KMS-11 (cell line): Measurements from ENCODE around the gene DCTN2.

Experiments used
- H2AFZ ChIP-seq: fragments of 200-600 bp; sonication (generic); 2 replicates; pipeline ENCODE4 v1.6.1; 2016; ENCODE audit warnings: antibody characterized with exemption, mixed run types, low read depth
- H3K27ac ChIP-seq: fragments of 200-600 bp; sonication (generic); 2 replicates; pipeline ENCODE4 v1.6.1; 2016; ENCODE audit warnings: mild to moderate bottlenecking, mixed run types
- H3K27me3 ChIP-seq: fragments of 200-600 bp; sonication (generic); 2 replicates; pipeline ENCODE4 v1.6.1; 2017; ENCODE audit warnings: mild to moderate bottlenecking, low read depth, mixed run types, moderate library complexity; ENCODE audit not compliant: insufficient read depth
- H3K36me3 ChIP-seq: fragments of 200-600 bp; sonication (generic); 2 replicates; pipeline ENCODE4 v1.6.1; 2017; ENCODE audit warnings: mild to moderate bottlenecking, mixed run types; ENCODE audit not compliant: insufficient read depth
- H3K4me1 ChIP-seq: fragments of 200-600 bp; sonication (generic); 2 replicates; pipeline ENCODE4 v1.6.1; 2016; ENCODE audit warnings: mild to moderate bottlenecking, low read depth, mixed run types; ENCODE audit not compliant: poor library complexity, severe bottlenecking
- H3K4me2 ChIP-seq: fragments of 200-600 bp; sonication (generic); 2 replicates; pipeline ENCODE4 v1.7.0; 2016; ENCODE audit warnings: mild to moderate bottlenecking, mixed run types
- H3K4me3 ChIP-seq: fragments of 200-600 bp; sonication (generic); IDR thresholded peaks from 2 replicates; pipeline ENCODE4 v1.6.1; 2017; ENCODE audit warnings: low read depth, low read length, mixed read lengths; ENCODE audit not compliant: insufficient read depth
- H3K79me2 ChIP-seq: fragments of 200-600 bp; sonication (generic); 2 replicates; pipeline ENCODE4 v1.6.1; 2016; ENCODE audit warnings: low read depth, mixed run types; ENCODE audit not compliant: insufficient read depth
- H3K9ac ChIP-seq: fragments of 200-600 bp; sonication (generic); 2 replicates; pipeline ENCODE4 v1.6.1; 2016; ENCODE audit warnings: mild to moderate bottlenecking, mixed run types
- H4K20me1 ChIP-seq: fragments of 200-600 bp; sonication (generic); 2 replicates; pipeline ENCODE4 v1.6.1; 2016; ENCODE audit warnings: mild to moderate bottlenecking, mixed run types; ENCODE audit not compliant: insufficient read depth
- CTCF ChIP-seq: fragments of 200-600 bp; sonication (generic); conservative IDR thresholded peaks from 2 replicates; pipeline ENCODE4 v1.6.1; 2017; ENCODE audit warnings: low read depth, mild to moderate bottlenecking, antibody characterized with exemption, low read length, moderate library complexity, mixed read lengths

DCTN2 gene

GRCh38 chr12:57541001-57541400 lies 6.0 kb downstream of the DCTN2 start:
- peaks cover 4% of the 10 kb centered on the region; the same call in 1 of the 2 replicates for H3K36me3 ChIP-seq
- no peak overlapping the region for H3K9ac ChIP-seq
- H3K4me1 ChIP-seq = peaks cover 14% of the 10 kb centered on the region
- peaks cover 15% of the 10 kb centered on the region for H3K79me2 ChIP-seq
- H4K20me1 ChIP-seq = no peaks in the 10 kb centered on the region
- no peak overlapping the region for H3K27ac ChIP-seq
- H3K4me3 ChIP-seq = no peak overlapping the region
- no peaks in the 10 kb centered on the region for H3K27me3 ChIP-seq
- no peak for TF ChIP-seq CTCF
- no peak overlapping the region for H2AFZ ChIP-seq
- H3K4me2 ChIP-seq = no peak overlapping the region

GRCh38 chr12:57539134-57539768 lies 7.7 kb downstream of the DCTN2 start:
- no peak overlapping the region for H3K9ac ChIP-seq
- H3K4me2 ChIP-seq = no peak overlapping the region
- no peak overlapping the region for H2AFZ ChIP-seq
- no peak for TF ChIP-seq CTCF
- H3K27ac ChIP-seq = no peak overlapping the region
- H3K79me2 ChIP-seq = no peaks in the 10 kb centered on the region
- no peaks in the 10 kb centered on the region for H3K27me3 ChIP-seq
- H3K4me3 ChIP-seq = no peak overlapping the region
- H4K20me1 ChIP-seq = no peaks in the 10 kb centered on the region
- H3K36me3 ChIP-seq = peaks cover 5% of the 10 kb centered on the region; the same call in 1 of the 2 replicates
- H3K4me1 ChIP-seq = no peaks in the 10 kb centered on the region

GRCh38 chr12:57536597-57536942 lies 10.4 kb downstream of the DCTN2 start:
- Histone ChIP-seq H3K79me2 (no peaks in the 10 kb centered on the region), H3K27me3 (no peaks in the 10 kb centered on the region), H2AFZ (no peak overlapping the region), H3K4me2 (no peak overlapping the region), H3K27ac (no peak overlapping the region), H3K9ac (no peak overlapping the region), H3K36me3 (peaks cover 10% of the 10 kb centered on the region; the same call in 1 of the 2 replicates), H4K20me1 (no peaks in the 10 kb centered on the region), H3K4me1 (no peaks in the 10 kb centered on the region), H3K4me3 (no peak overlapping the region)
- no peak for TF ChIP-seq CTCF

- H3K4me2 ChIP-seq = no peak overlapping the region
- no peak for TF ChIP-seq CTCF
These were observed 11.0 kb downstream of the DCTN2 start for GRCh38 chr12:57535764-57536596.

More at GRCh38 chr12:57535764-57536596, 11.0 kb downstream of the DCTN2 start:
- Histone ChIP-seq H2AFZ (no peak overlapping the region), H4K20me1 (no peaks in the 10 kb centered on the region), H3K27ac (no peak overlapping the region), H3K79me2 (no peaks in the 10 kb centered on the region), H3K4me1 (no peaks in the 10 kb centered on the region), H3K9ac (no peak overlapping the region), H3K4me3 (no peak overlapping the region), H3K27me3 (no peaks in the 10 kb centered on the region), H3K36me3 (peaks cover 10% of the 10 kb centered on the region; the same call in 1 of the 2 replicates)
